Stimulated activated effector memory CD8-positive, alpha-beta T cell treated with anti-CD3 and anti-CD28 coated beads, Interleukin-12 subunit alpha, Interleukin-12 subunit beta, amount 100 ng/mL, for 72 hours (primary cell): ENCODE results near the gene ADCYAP1R1.

Experiments used
- ATAC-seq: fragments of 150-1000 bp; cut with Tn5 transposase; 2 replicates; pipeline ENCODE4 v1.10.0; 2021
- DNase-seq, 2 donors: peaks; one replicate each; pipeline ENCODE4 v3.0.0; 2021 to 2022; ENCODE audit warnings: low spot score in 2 of 2
- H3K27ac Mint-ChIP-seq: one replicate; pipeline ENCODE4 v1.8.0; 2022; ENCODE audit warnings: mild to moderate bottlenecking, mixed read lengths
- H3K36me3 Mint-ChIP-seq: one replicate; pipeline ENCODE4 v1.8.0; 2022; ENCODE audit warnings: mild to moderate bottlenecking, mixed read lengths
- H3K4me1 Mint-ChIP-seq: one replicate; pipeline ENCODE4 v1.8.0; 2022; ENCODE audit warnings: mixed read lengths
- H3K4me3 Mint-ChIP-seq: one replicate; pipeline ENCODE4 v1.8.0; 2022; ENCODE audit warnings: mild to moderate bottlenecking, mixed read lengths
- H3K9me3 Mint-ChIP-seq: one replicate; pipeline ENCODE4 v1.8.0; 2022; ENCODE audit warnings: mixed read lengths

ADCYAP1R1 gene

GRCh38 chr7:31082447-31082846 lies 30.3 kb downstream of the ADCYAP1R1 start:
- ATAC-seq (no peak), DNase-seq (no peak)
- Mint-ChIP-seq H3K27ac (no peak overlapping the region), H3K4me3 (no peak overlapping the region), H3K9me3 (no peaks in the 10 kb centered on the region), H3K36me3 (no peaks in the 10 kb centered on the region), H3K4me1 (no peaks in the 10 kb centered on the region)

- no peak overlapping the region for H3K4me3 Mint-ChIP-seq
- DNase-seq: no peak
- ATAC-seq: no peak
- H3K36me3 Mint-ChIP-seq: no peaks in the 10 kb centered on the region
- H3K4me1 Mint-ChIP-seq: no peaks in the 10 kb centered on the region
- no peak overlapping the region for H3K27ac Mint-ChIP-seq
- H3K9me3 Mint-ChIP-seq: no peaks in the 10 kb centered on the region
Measured at GRCh38 chr7:31083210-31083786, 31.2 kb downstream of the ADCYAP1R1 start.

- H3K4me3 Mint-ChIP-seq: no peak overlapping the region
- DNase-seq (no peak), ATAC-seq (no peak)
- no peak overlapping the region for H3K27ac Mint-ChIP-seq
- H3K9me3 Mint-ChIP-seq: no peaks in the 10 kb centered on the region
- no peaks in the 10 kb centered on the region for H3K4me1 Mint-ChIP-seq
- H3K36me3 Mint-ChIP-seq: no peaks in the 10 kb centered on the region
Measured at GRCh38 chr7:31084226-31084625, 32.1 kb downstream of the ADCYAP1R1 start.

GRCh38 chr7:31087351-31087750 lies 35.2 kb downstream of the ADCYAP1R1 start:
- DNase-seq (no peak), ATAC-seq (no peak)
- H3K4me3 Mint-ChIP-seq: no peak overlapping the region
- no peak overlapping the region for H3K27ac Mint-ChIP-seq
- no peaks in the 10 kb centered on the region for H3K36me3 Mint-ChIP-seq
- H3K9me3 Mint-ChIP-seq: no peaks in the 10 kb centered on the region
- no peaks in the 10 kb centered on the region for H3K4me1 Mint-ChIP-seq

- H3K4me3 Mint-ChIP-seq: no peak overlapping the region
- no peaks in the 10 kb centered on the region for H3K4me1 Mint-ChIP-seq
- ATAC-seq (no peak), DNase-seq (no peak)
- H3K36me3 Mint-ChIP-seq: no peaks in the 10 kb centered on the region
- H3K9me3 Mint-ChIP-seq: no peaks in the 10 kb centered on the region
- no peak overlapping the region for H3K27ac Mint-ChIP-seq
Measured at GRCh38 chr7:31091924-31092434, 39.9 kb downstream of the ADCYAP1R1 start.

GRCh38 chr7:31092606-31093005 lies 40.5 kb downstream of the ADCYAP1R1 start:
- no peaks in the 10 kb centered on the region for H3K4me1 Mint-ChIP-seq
- DNase-seq (no peak), ATAC-seq (no peak)
- no peak overlapping the region for H3K4me3 Mint-ChIP-seq
- H3K9me3 Mint-ChIP-seq: no peaks in the 10 kb centered on the region
- H3K36me3 Mint-ChIP-seq: no peaks in the 10 kb centered on the region
- no peak overlapping the region for H3K27ac Mint-ChIP-seq

- no peaks in the 10 kb centered on the region for H3K36me3 Mint-ChIP-seq
- no peak for ATAC-seq
- no peak for DNase-seq
- no peaks in the 10 kb centered on the region for H3K4me1 Mint-ChIP-seq
- H3K9me3 Mint-ChIP-seq: no peaks in the 10 kb centered on the region
- H3K27ac Mint-ChIP-seq: no peak overlapping the region
- no peak overlapping the region for H3K4me3 Mint-ChIP-seq
Measured at GRCh38 chr7:31093282-31093681, 41.2 kb downstream of the ADCYAP1R1 start.

- H3K4me1 Mint-ChIP-seq: no peaks in the 10 kb centered on the region
- DNase-seq (no peak), ATAC-seq (no peak)
- H3K4me3 Mint-ChIP-seq: no peak overlapping the region
- H3K9me3 Mint-ChIP-seq: no peaks in the 10 kb centered on the region
- no peak overlapping the region for H3K27ac Mint-ChIP-seq
- H3K36me3 Mint-ChIP-seq: no peaks in the 10 kb centered on the region
Measured at GRCh38 chr7:31094271-31094670, 42.2 kb downstream of the ADCYAP1R1 start.

GRCh38 chr7:31095286-31096197 lies 43.4 kb downstream of the ADCYAP1R1 start:
- Mint-ChIP-seq H3K4me3 (no peak overlapping the region), H3K4me1 (no peaks in the 10 kb centered on the region), H3K27ac (no peak overlapping the region), H3K9me3 (no peaks in the 10 kb centered on the region), H3K36me3 (no peaks in the 10 kb centered on the region)
- no peak for ATAC-seq
- no peak for DNase-seq

GRCh38 chr7:31096198-31096876 lies 44.2 kb downstream of the ADCYAP1R1 start:
- no peak for DNase-seq
- ATAC-seq: no peak
- Mint-ChIP-seq H3K4me3 (no peak overlapping the region), H3K4me1 (no peaks in the 10 kb centered on the region), H3K9me3 (no peaks in the 10 kb centered on the region), H3K27ac (no peak overlapping the region), H3K36me3 (no peaks in the 10 kb centered on the region)

- H3K36me3 Mint-ChIP-seq: no peaks in the 10 kb centered on the region
- H3K4me1 Mint-ChIP-seq: no peaks in the 10 kb centered on the region
- no peak for ATAC-seq
- no peak overlapping the region for H3K27ac Mint-ChIP-seq
- H3K9me3 Mint-ChIP-seq: no peaks in the 10 kb centered on the region
- H3K4me3 Mint-ChIP-seq: no peak overlapping the region
- DNase-seq: no peak
Measured at GRCh38 chr7:31096877-31097258, 44.8 kb downstream of the ADCYAP1R1 start.

GRCh38 chr7:31098642-31099360 lies 46.7 kb downstream of the ADCYAP1R1 start:
- H3K27ac Mint-ChIP-seq: no peak overlapping the region

GRCh38 chr7:31099451-31100444 lies 47.6 kb downstream of the ADCYAP1R1 start:
- ATAC-seq: no peak
- no peaks in the 10 kb centered on the region for H3K36me3 Mint-ChIP-seq
- H3K4me3 Mint-ChIP-seq: no peak overlapping the region
- DNase-seq: no peak
- H3K9me3 Mint-ChIP-seq: no peaks in the 10 kb centered on the region
- H3K4me1 Mint-ChIP-seq: no peaks in the 10 kb centered on the region
- no peak overlapping the region for H3K27ac Mint-ChIP-seq

More at GRCh38 chr7:31098642-31099360, 46.7 kb downstream of the ADCYAP1R1 start:
- DNase-seq (no peak), ATAC-seq (no peak)
- H3K36me3 Mint-ChIP-seq: no peaks in the 10 kb centered on the region
- H3K9me3 Mint-ChIP-seq: no peaks in the 10 kb centered on the region
- H3K4me1 Mint-ChIP-seq: no peaks in the 10 kb centered on the region
- H3K4me3 Mint-ChIP-seq: no peak overlapping the region

- DNase-seq (no peak), ATAC-seq (no peak)
- Mint-ChIP-seq H3K27ac (no peak overlapping the region), H3K4me1 (no peaks in the 10 kb centered on the region), H3K9me3 (no peaks in the 10 kb centered on the region), H3K4me3 (no peak overlapping the region), H3K36me3 (no peaks in the 10 kb centered on the region)
Measured at GRCh38 chr7:31100445-31100844, 48.3 kb downstream of the ADCYAP1R1 start.
